Caco-2 (cell line): ENCODE results near the gene COL25A1. TPM values are rescaled to one million over a fixed set of nuclear protein-coding genes. Genes with fewer than 3 reads are reported as not detected.

Experiments
- BruUV-seq: library from RNA; stranded (reverse); fragments of 400-500 nt; replicated peaks from 2 replicates; lab custom pipeline; 2021; lab: Mats Ljungman, UMichigan
- CTCF ChIA-PET: fragments of 300-600 bp; sonication (Branson Sonifier 250); formaldehyde crosslinking; loops from one replicate; lab custom pipeline; 2022; ENCODE audit warnings: antibody characterized with exemption; lab: Charles Lee
- POLR2A ChIA-PET: fragments of 300-600 bp; sonication (Branson Sonifier 250); formaldehyde crosslinking; loops from one replicate; lab custom pipeline; 2022; ENCODE audit warnings: antibody characterized with exemption; lab: Charles Lee
- DNase-seq, 2 experiments: peaks; one replicate each; pipeline versions ENCODE4 v3.0.0 to v3.0.0-alpha.2; 2020 to 2022
- H3K27me3 ChIP-seq: replicated peaks from 2 replicates; pipeline ENCODE4 v1.6.0; 2011; ENCODE audit warnings: low read length; ENCODE audit not compliant: control insufficient read depth, insufficient read depth
- H3K36me3 ChIP-seq: 2 replicates; pipeline ENCODE4 v1.5.1; 2011; ENCODE audit warnings: low read length; ENCODE audit not compliant: control insufficient read depth, insufficient read depth
- H3K4me1 ChIP-seq: fragments of 250-450 bp; sonication (Bioruptor Pico); 2 replicates; pipeline ENCODE4 v1.5.1; 2020; ENCODE audit warnings: mild to moderate bottlenecking
- H3K4me3 ChIP-seq: 2 replicates; pipeline ENCODE4 v1.5.1; 2011; ENCODE audit warnings: low read depth, mild to moderate bottlenecking, control low read depth, low read length
- H3K9me3 ChIP-seq: fragments of 250-450 bp; sonication (Bioruptor Pico); 2 replicates; pipeline ENCODE4 v1.5.1; 2020; ENCODE audit warnings: mild to moderate bottlenecking, moderate library complexity
- H3K27ac Mint-ChIP-seq: one replicate; pipeline ENCODE4 v1.8.0; 2022; ENCODE audit warnings: mixed read lengths; ENCODE audit not compliant: unreplicated experiment
- H3K27me3 Mint-ChIP-seq: one replicate; pipeline ENCODE4 v1.8.0; 2022; ENCODE audit warnings: mixed read lengths; ENCODE audit not compliant: insufficient read depth, unreplicated experiment
- H3K36me3 Mint-ChIP-seq: one replicate; pipeline ENCODE4 v1.8.0; 2022; ENCODE audit warnings: mild to moderate bottlenecking, mixed read lengths; ENCODE audit not compliant: insufficient read depth, unreplicated experiment
- H3K4me1 Mint-ChIP-seq: one replicate; pipeline ENCODE4 v1.8.0; 2022; ENCODE audit warnings: low read depth, mixed read lengths; ENCODE audit not compliant: unreplicated experiment
- H3K4me3 Mint-ChIP-seq: one replicate; pipeline ENCODE4 v1.8.0; 2022; ENCODE audit warnings: mild to moderate bottlenecking, moderate library complexity, mixed read lengths; ENCODE audit not compliant: unreplicated experiment
- H3K9me3 Mint-ChIP-seq: one replicate; pipeline ENCODE4 v1.8.0; 2022; ENCODE audit warnings: mixed read lengths; ENCODE audit not compliant: unreplicated experiment
- intact Hi-C: fragments of 100-400 bp; cut with micrococcal nuclease; formaldehyde crosslinking; loops from one replicate; pipeline ENCODE4 v1.10.0; 2022; ENCODE audit not compliant: unreplicated experiment
- total RNA-seq: library from RNA; stranded (reverse); gene quantifications from 2 replicates; pipeline ENCODE4 v1.2.3, GENCODE V29; 2022
- TF ChIP-seq, protein P1 (sequence below), 2 experiments: fragments of 200-600 bp in 1 of 2; IDR thresholded peaks; 1 replicate in 1 of 2; 2 replicates in 1 of 2; pipeline versions ENCODE4 v1.5.1 to v1.8.0; 2011 to 2022; ENCODE audit warnings: antibody characterized with exemption in 1 of 2, control low read depth in 1 of 2, inconsistent platforms in 1 of 2, low read depth in 1 of 2, low read length in 1 of 2, mild to moderate bottlenecking in 1 of 2, moderate library complexity in 1 of 2; ENCODE audit not compliant: insufficient read depth in 1 of 2, severe bottlenecking in 1 of 2, unreplicated experiment in 1 of 2

The COL25A1 gene
- total RNA-seq, 1 experiment from 2014 or later: not detected

DNA sequence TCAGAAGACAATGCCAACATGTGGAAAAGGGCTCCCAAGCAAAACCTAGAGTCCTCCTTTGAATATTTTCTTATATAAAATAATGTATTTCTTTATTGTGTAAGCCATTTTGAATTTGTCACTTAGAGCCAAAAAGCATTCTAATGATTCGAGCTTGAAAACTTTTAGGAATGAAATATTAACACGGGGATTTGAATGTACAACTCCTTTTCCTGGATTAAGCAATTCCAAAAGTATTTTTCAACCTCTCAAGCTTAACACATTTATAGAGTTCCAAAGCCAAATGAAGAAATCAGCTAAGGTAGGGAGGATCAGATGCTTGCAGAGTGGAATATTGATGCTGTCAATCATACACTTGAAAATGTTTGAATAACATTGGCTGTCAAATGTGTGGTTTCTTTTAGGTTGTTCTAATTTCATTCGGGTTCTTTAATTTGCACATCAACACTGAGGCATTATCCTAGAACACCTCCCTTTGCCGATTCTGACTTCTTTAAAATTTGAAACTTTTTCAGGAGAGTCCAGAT lies 472.4 kb downstream of the COL25A1 start:
- intact Hi-C loops: no loop called here
- no peak for DNase-seq
- no TSS peak for BruUV-seq
- Histone ChIP-seq H3K27me3 (no peaks in the 10 kb centered on the region), H3K36me3 (no peaks in the 10 kb centered on the region), H3K4me1 (no peaks in the 10 kb centered on the region; the same call in 1 of the 2 replicates), H3K4me3 (no peak overlapping the region), H3K9me3 (no peaks in the 10 kb centered on the region)
- Mint-ChIP-seq H3K4me3 (no peak overlapping the region), H3K4me1 (no peaks in the 10 kb centered on the region), H3K27me3 (peaks cover 14% of the 10 kb centered on the region), H3K36me3 (no peaks in the 10 kb centered on the region), H3K27ac (no peak overlapping the region), H3K9me3 (no peaks in the 10 kb centered on the region)
- ChIA-PET POLR2A (no interaction called here), CTCF (no interaction called here)
- TF ChIP-seq, protein P1, sequence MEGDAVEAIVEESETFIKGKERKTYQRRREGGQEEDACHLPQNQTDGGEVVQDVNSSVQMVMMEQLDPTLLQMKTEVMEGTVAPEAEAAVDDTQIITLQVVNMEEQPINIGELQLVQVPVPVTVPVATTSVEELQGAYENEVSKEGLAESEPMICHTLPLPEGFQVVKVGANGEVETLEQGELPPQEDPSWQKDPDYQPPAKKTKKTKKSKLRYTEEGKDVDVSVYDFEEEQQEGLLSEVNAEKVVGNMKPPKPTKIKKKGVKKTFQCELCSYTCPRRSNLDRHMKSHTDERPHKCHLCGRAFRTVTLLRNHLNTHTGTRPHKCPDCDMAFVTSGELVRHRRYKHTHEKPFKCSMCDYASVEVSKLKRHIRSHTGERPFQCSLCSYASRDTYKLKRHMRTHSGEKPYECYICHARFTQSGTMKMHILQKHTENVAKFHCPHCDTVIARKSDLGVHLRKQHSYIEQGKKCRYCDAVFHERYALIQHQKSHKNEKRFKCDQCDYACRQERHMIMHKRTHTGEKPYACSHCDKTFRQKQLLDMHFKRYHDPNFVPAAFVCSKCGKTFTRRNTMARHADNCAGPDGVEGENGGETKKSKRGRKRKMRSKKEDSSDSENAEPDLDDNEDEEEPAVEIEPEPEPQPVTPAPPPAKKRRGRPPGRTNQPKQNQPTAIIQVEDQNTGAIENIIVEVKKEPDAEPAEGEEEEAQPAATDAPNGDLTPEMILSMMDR (IDR thresholded peaks at IDR 0.05; ENCODE audit: insufficient read depth in 1 of 2, low read depth in 1 of 2, low read length in 1 of 2, severe bottlenecking in 1 of 2, unreplicated experiment in 1 of 2): no peak

DNA sequence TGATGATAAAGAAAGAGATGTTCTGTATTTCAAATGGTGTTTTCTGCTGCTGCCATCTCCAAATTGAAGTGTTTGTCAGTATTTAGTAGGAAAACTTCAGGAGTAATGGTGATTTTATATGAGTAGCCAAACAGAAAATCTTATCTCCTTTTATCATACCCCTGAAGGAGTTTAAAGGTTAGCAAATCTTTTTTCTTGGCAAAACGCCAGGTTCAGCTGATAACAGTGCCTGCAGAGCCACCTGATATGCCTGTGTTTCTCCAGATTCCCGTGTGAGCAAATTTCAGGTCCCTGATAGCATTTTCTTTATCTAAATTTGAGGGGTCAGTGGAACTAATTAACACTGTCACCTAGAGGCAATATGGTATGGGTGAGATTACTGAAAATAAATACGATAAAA lies 473.8 kb downstream of the COL25A1 start:
- Histone ChIP-seq H3K36me3 (no peaks in the 10 kb centered on the region), H3K4me3 (no peak overlapping the region), H3K9me3 (no peaks in the 10 kb centered on the region), H3K4me1 (no peaks in the 10 kb centered on the region; the same call in 1 of the 2 replicates), H3K27me3 (no peaks in the 10 kb centered on the region)
- no TSS peak for BruUV-seq
- H3K4me1 Mint-ChIP-seq: no peaks in the 10 kb centered on the region
- ChIA-PET CTCF (no interaction called here), POLR2A (no interaction called here)
- H3K9me3 Mint-ChIP-seq: no peaks in the 10 kb centered on the region
- H3K36me3 Mint-ChIP-seq: no peaks in the 10 kb centered on the region
- DNase-seq: no peak
- TF ChIP-seq, protein P1 (IDR thresholded peaks at IDR 0.05; ENCODE audit: insufficient read depth in 1 of 2, low read depth in 1 of 2, low read length in 1 of 2, severe bottlenecking in 1 of 2, unreplicated experiment in 1 of 2): no peak
- H3K27ac Mint-ChIP-seq: no peak overlapping the region
- H3K4me3 Mint-ChIP-seq: no peak overlapping the region
- peaks cover 9% of the 10 kb centered on the region for H3K27me3 Mint-ChIP-seq
- intact Hi-C loops: no loop called here

DNA sequence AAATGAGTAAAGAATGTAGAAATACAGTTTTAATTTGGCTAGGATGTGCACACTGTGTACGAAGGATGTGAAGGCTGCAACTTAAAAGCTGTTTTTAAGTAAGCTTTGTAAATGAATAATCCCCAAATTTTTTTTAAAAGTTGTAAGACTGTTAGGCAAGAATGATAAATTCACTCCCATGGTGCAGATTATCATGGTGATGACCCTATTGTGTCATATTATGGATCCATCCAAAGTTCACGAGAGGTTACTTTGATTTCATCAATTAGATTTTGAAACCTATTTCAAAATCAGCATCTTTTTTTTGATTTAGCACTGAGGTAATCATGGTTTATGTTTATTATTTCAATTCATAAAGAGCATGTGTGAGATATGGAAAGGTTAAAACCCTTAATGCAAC lies 476.7 kb downstream of the COL25A1 start:
- CTCF ChIA-PET: no interaction called here
- no peaks in the 10 kb centered on the region for H3K27me3 ChIP-seq
- POLR2A ChIA-PET: no interaction called here
- Mint-ChIP-seq H3K27ac (no peak overlapping the region), H3K4me1 (no peaks in the 10 kb centered on the region), H3K27me3 (peaks cover 2% of the 10 kb centered on the region), H3K4me3 (no peak overlapping the region), H3K9me3 (no peaks in the 10 kb centered on the region), H3K36me3 (no peaks in the 10 kb centered on the region)
- no peak for DNase-seq
- TF ChIP-seq, protein P1 (IDR thresholded peaks at IDR 0.05; ENCODE audit: insufficient read depth in 1 of 2, low read depth in 1 of 2, low read length in 1 of 2, severe bottlenecking in 1 of 2, unreplicated experiment in 1 of 2): no peak
- H3K36me3 ChIP-seq: no peaks in the 10 kb centered on the region
- no peaks in the 10 kb centered on the region for H3K9me3 ChIP-seq
- BruUV-seq: no TSS peak
- H3K4me1 ChIP-seq: no peaks in the 10 kb centered on the region; the same call in 1 of the 2 replicates
- intact Hi-C loops: no loop called here
- H3K4me3 ChIP-seq: no peak overlapping the region
